ENCODE data around the gene NPY1R. TPM values are rescaled to one million over a fixed set of nuclear protein-coding genes. Genes with fewer than 3 reads are reported as not detected.

Gene NPY1R
- total RNA-seq, 4 donors from 2014 or later, result 5.7 to 16.7 (median 9.0) TPM

DNA sequence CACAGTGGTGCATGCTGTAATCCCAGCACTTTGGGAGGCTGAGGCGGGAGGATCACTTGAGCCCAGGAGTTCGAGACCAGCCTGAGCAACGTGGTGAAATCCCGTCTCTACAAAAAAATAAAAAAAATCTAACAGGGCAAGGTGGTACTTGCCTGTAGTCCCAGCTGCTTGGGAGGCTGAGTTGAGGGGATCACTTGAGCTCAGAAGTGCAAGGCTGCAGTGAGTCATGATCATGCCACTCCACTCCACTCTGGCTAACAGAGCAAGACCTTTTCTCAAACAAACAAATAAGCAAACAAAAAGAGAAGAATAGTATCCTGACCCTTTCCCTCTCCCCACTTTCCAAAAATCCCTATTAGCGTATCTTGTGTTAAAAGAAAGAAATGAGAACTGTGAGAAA lies 52.7 kb downstream of the NPY1R start:
- TF ChIP-seq, protein P1, sequence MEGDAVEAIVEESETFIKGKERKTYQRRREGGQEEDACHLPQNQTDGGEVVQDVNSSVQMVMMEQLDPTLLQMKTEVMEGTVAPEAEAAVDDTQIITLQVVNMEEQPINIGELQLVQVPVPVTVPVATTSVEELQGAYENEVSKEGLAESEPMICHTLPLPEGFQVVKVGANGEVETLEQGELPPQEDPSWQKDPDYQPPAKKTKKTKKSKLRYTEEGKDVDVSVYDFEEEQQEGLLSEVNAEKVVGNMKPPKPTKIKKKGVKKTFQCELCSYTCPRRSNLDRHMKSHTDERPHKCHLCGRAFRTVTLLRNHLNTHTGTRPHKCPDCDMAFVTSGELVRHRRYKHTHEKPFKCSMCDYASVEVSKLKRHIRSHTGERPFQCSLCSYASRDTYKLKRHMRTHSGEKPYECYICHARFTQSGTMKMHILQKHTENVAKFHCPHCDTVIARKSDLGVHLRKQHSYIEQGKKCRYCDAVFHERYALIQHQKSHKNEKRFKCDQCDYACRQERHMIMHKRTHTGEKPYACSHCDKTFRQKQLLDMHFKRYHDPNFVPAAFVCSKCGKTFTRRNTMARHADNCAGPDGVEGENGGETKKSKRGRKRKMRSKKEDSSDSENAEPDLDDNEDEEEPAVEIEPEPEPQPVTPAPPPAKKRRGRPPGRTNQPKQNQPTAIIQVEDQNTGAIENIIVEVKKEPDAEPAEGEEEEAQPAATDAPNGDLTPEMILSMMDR (IDR thresholded peaks at IDR 0.05), result no peak
- TF ChIP-seq POLR2A (IDR thresholded peaks at IDR 0.05), result no peak
- Histone ChIP-seq H3K4me3 (replicated peaks in 1 of 3) (no peak overlapping the region), H3K27me3 (no peaks in the 10 kb centered on the region), H3K36me3 (no peaks in the 10 kb centered on the region), H3K4me1 (no peaks in the 10 kb centered on the region), H3K9me3 (no peaks in the 10 kb centered on the region), H3K27ac (no peak overlapping the region)
- 62 to 64% methylated on average over 5 of the region's 5 CpGs for WGBS, 2 donors
- intact Hi-C loops (cut with DNase I), result no loop called here
- DNase-seq, result no peak

DNA sequence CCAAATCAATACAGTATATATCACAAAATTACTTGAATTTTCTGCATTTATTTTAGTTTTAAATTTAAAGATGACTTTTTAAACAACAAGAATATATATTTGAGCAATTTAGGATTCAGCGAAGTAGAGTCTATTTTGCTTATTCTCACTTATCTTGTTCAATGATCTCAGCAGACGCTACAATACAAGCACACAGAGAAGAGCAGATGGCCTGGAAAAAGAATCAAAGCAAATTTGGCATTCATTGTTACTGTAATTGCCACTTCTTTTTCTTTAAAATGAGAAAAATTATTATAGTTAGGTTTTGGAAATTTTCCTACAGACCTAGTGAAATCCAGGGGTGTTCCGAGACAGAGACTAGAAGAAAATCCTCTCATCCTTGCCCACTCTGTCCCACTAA lies 57.5 kb downstream of the NPY1R start:
- 87% methylated on average over 3 of the region's 3 CpGs for WGBS, 2 donors
- no peak for TF ChIP-seq POLR2A (IDR thresholded peaks at IDR 0.05)
- TF ChIP-seq, protein P1 (IDR thresholded peaks at IDR 0.05), result no peak
- intact Hi-C loops (cut with DNase I), result no loop called here

More for the DNA sequence above, 57.5 kb downstream of the NPY1R start:
- Histone ChIP-seq H3K9me3 (no peaks in the 10 kb centered on the region), H3K4me1 (no peaks in the 10 kb centered on the region), H3K27me3 (no peaks in the 10 kb centered on the region), H3K36me3 (no peaks in the 10 kb centered on the region), H3K4me3 (replicated peaks in 1 of 3) (no peak overlapping the region), H3K27ac (no peak overlapping the region)
- DNase-seq, result no peak

Other genes starting within 250 kb of the NPY1R start
- gene NAF1, start 165.7 kb downstream of the NPY1R start, total RNA-seq, result 10 to 100 TPM; 19.3 to 31.9 (median 25.7) TPM
- under 1 TPM in 3 of 4 donors, not detected in 1; 0.22 to 0.67 (median 0.54) TPM for gene NPY5R, start 11.3 kb upstream of the NPY1R start, total RNA-seq
- under 1 TPM in 1 of 4 donors, not detected in 3; 0.13 TPM for gene TKTL2, start 141.2 kb upstream of the NPY1R start, total RNA-seq
- 10 to 100 TPM; 19.5 to 24.8 (median 23.4) TPM for gene TMA16, start 162.1 kb upstream of the NPY1R start, total RNA-seq

All from thyroid gland (tissue), 4 donors.